ENCODE data around the gene SUN5. TPM values are rescaled to one million over a fixed set of nuclear protein-coding genes. Genes with fewer than 3 reads are reported as not detected.

Gene SUN5
- total and polyA plus RNA-seq, 9 donors, result not detected

- WGBS, 3 donors, result 61 to 68% (median 66%) methylated on average over 6 of the region's 6 CpGs
- intact Hi-C loops (cut with DNase I), result no loop called here
- TF ChIP-seq EP300 (IDR thresholded peaks at IDR 0.05) (no peak), POLR2A (IDR thresholded peaks at IDR 0.05) (no peak)
- TF ChIP-seq, protein P1, sequence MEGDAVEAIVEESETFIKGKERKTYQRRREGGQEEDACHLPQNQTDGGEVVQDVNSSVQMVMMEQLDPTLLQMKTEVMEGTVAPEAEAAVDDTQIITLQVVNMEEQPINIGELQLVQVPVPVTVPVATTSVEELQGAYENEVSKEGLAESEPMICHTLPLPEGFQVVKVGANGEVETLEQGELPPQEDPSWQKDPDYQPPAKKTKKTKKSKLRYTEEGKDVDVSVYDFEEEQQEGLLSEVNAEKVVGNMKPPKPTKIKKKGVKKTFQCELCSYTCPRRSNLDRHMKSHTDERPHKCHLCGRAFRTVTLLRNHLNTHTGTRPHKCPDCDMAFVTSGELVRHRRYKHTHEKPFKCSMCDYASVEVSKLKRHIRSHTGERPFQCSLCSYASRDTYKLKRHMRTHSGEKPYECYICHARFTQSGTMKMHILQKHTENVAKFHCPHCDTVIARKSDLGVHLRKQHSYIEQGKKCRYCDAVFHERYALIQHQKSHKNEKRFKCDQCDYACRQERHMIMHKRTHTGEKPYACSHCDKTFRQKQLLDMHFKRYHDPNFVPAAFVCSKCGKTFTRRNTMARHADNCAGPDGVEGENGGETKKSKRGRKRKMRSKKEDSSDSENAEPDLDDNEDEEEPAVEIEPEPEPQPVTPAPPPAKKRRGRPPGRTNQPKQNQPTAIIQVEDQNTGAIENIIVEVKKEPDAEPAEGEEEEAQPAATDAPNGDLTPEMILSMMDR (IDR thresholded peaks at IDR 0.05), result no peak
Measured at GRCh38 chr20:33023439-33024242, 19.4 kb upstream of the SUN5 start.

GRCh38 chr20:33022694-33023438, 18.6 kb upstream of the SUN5 start:
- no peak for TF ChIP-seq EP300 (IDR thresholded peaks at IDR 0.05)
- TF ChIP-seq POLR2A (IDR thresholded peaks at IDR 0.05), result no peak
- TF ChIP-seq, protein P1 (IDR thresholded peaks at IDR 0.05), result no peak
- no peak for DNase-seq
- H3K9me3 ChIP-seq, result no peaks in the 10 kb centered on the region
- WGBS, 3 donors, result 76 to 83% (median 81%) methylated on average over 7 of the region's 7 CpGs
- H3K27ac ChIP-seq, result no peak overlapping the region
- no peaks in the 10 kb centered on the region for H3K27me3 ChIP-seq
- no peaks in the 10 kb centered on the region for H3K36me3 ChIP-seq
- H3K4me3 ChIP-seq, result no peak overlapping the region
- intact Hi-C loops (cut with DNase I), result no loop called here
- H3K4me1 ChIP-seq (ENCODE audit: insufficient read depth), result no peaks in the 10 kb centered on the region

More at GRCh38 chr20:33023439-33024242, 19.4 kb upstream of the SUN5 start:
- Histone ChIP-seq H3K9me3 (no peaks in the 10 kb centered on the region), H3K4me1 (ENCODE audit: insufficient read depth) (no peaks in the 10 kb centered on the region), H3K36me3 (no peaks in the 10 kb centered on the region), H3K4me3 (no peak overlapping the region), H3K27ac (no peak overlapping the region), H3K27me3 (no peaks in the 10 kb centered on the region)
- no peak for DNase-seq

DNA sequence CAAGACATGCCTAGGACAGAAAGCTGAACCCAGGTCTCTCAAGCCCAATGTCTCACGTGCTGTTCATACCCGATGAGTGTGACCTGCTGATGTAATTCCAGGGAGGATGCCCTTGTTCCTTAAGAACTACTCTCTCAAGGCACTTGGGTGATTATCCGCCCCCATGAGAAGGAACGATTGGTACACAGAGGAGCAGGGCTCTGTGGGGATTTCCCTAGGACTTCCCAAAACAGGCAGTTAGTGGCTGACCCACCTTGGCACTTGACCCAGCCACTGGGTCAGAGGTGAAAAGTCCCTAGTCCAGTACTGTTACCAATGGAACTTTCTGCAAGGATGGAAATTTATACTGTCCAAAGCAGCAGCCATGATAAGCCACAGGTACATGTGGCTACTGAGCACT, 18.1 kb upstream of the SUN5 start:
- no peaks in the 10 kb centered on the region for H3K4me1 ChIP-seq (ENCODE audit: insufficient read depth)
- no peaks in the 10 kb centered on the region for H3K9me3 ChIP-seq
- H3K27me3 ChIP-seq, result no peaks in the 10 kb centered on the region
- no peak for TF ChIP-seq EP300 (IDR thresholded peaks at IDR 0.05)
- TF ChIP-seq, protein P1 (IDR thresholded peaks at IDR 0.05), result no peak
- no peak for TF ChIP-seq POLR2A (IDR thresholded peaks at IDR 0.05)
- WGBS, 3 donors, result 46 to 54% (median 53%) methylated on average over 4 of the region's 4 CpGs
- H3K36me3 ChIP-seq, result no peaks in the 10 kb centered on the region
- H3K27ac ChIP-seq, result no peak overlapping the region
- no peak for DNase-seq
- H3K4me3 ChIP-seq, result no peak overlapping the region
- intact Hi-C loops (cut with DNase I), result no loop called here

DNA sequence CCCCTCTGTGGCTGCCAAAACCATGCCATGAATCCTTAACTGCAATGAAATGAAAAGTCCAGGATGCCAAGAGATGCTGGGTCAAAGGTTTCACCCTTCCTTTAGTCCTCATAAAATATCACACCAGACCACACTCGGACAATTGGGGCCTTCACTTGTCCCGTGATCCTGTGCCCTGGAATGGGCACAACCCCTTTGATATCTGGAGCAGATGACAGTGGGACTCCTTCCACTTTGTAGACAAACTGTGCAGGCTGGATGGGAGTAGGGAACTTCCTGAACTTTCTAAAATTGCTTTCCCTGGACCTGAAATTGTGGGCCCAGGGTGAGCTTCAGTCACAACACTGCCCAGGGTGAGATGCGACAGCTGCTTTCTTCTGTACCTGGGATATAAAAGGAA, 17.6 kb upstream of the SUN5 start:
- no peak overlapping the region for H3K27ac ChIP-seq

More for the DNA sequence above, 17.6 kb upstream of the SUN5 start:
- Histone ChIP-seq H3K36me3 (no peaks in the 10 kb centered on the region), H3K9me3 (no peaks in the 10 kb centered on the region), H3K4me1 (ENCODE audit: insufficient read depth) (no peaks in the 10 kb centered on the region), H3K4me3 (no peak overlapping the region), H3K27me3 (no peaks in the 10 kb centered on the region)
- intact Hi-C loops (cut with DNase I), result no loop called here
- no peak for DNase-seq
- WGBS, 3 donors, result 52 to 67% (median 55%) methylated on average over 3 of the region's 3 CpGs
- TF ChIP-seq, protein P1 (IDR thresholded peaks at IDR 0.05), result no peak
- no peak for TF ChIP-seq POLR2A (IDR thresholded peaks at IDR 0.05)
- TF ChIP-seq EP300 (IDR thresholded peaks at IDR 0.05), result no peak

All from ovary (tissue), 9 donors.